ENCODE data around the gene PLEKHB1. TPM values are rescaled to one million over a fixed set of nuclear protein-coding genes. Genes with fewer than 3 reads are reported as not detected.

Gene PLEKHB1
- total RNA-seq, 1 experiment from 2014 or later: 22.9 TPM

GRCh38 chr11:73629907-73630306, 16.5 kb upstream of the PLEKHB1 start (continued):
- TF ChIP-seq CTCF (IDR thresholded peaks at IDR 0.05 in 2 of 3, conservative IDR thresholded peaks at IDR 0.05 in 1 of 3; ENCODE audit: borderline replicate concordance in 1 of 3, insufficient read depth in 1 of 3, low read depth in 2 of 3, low read length in 2 of 3): no peak
- TF ChIP-seq FOSL1 (IDR thresholded peaks at IDR 0.05; ENCODE audit: low read depth): no peak
- no peak for TF ChIP-seq SIN3A (IDR thresholded peaks at IDR 0.05; ENCODE audit: low read depth)
- no peak for TF ChIP-seq ELF1 (IDR thresholded peaks at IDR 0.05; ENCODE audit: borderline replicate concordance, low read depth)
- TF ChIP-seq CEBPB (IDR thresholded peaks at IDR 0.05; ENCODE audit: low read depth): no peak
- TF ChIP-seq ZBTB33 (IDR thresholded peaks at IDR 0.05; ENCODE audit: extremely low read depth, insufficient replicate concordance, low read length): no peak
- no peak for TF ChIP-seq MAX (IDR thresholded peaks at IDR 0.05)
- TF ChIP-seq EGR1 (IDR thresholded peaks at IDR 0.05; ENCODE audit: low read depth): no peak

- Histone ChIP-seq H4K20me1 (ENCODE audit: insufficient read depth) (no peaks in the 10 kb centered on the region), H3K4me2 (ENCODE audit: low read length) (no peak overlapping the region), H3K27me3 (ENCODE audit: insufficient read depth, low read length) (no peaks in the 10 kb centered on the region), H3K9me3 (ENCODE audit: control insufficient read depth in 1 of 2, insufficient read depth in 1 of 2, low read depth in 1 of 2, low read length in 2 of 2) (no peaks in the 10 kb centered on the region), H3K4me1 (ENCODE audit: control insufficient read depth in 1 of 2, insufficient read depth in 2 of 2, low read length in 2 of 2) (no peaks in the 10 kb centered on the region), H3K79me2 (ENCODE audit: insufficient read depth, low read length) (no peaks in the 10 kb centered on the region), H3K36me3 (ENCODE audit: control insufficient read depth in 1 of 2, insufficient read depth in 2 of 2, low read length in 2 of 2) (no peaks in the 10 kb centered on the region), H3K4me3 (replicated peaks in 1 of 2; ENCODE audit: low read depth in 1 of 2, low read length in 2 of 2) (no peak overlapping the region), H2AFZ (ENCODE audit: low read depth, low read length, poor library complexity, severe bottlenecking) (no peak overlapping the region), H3K27ac (ENCODE audit: low read depth, low read length) (no peak overlapping the region), H3K9me2 (ENCODE audit: insufficient read depth) (no peaks in the 10 kb centered on the region), H3K9ac (ENCODE audit: low read length) (no peak overlapping the region)
- TF ChIP-seq CBX3 (IDR thresholded peaks at IDR 0.05; ENCODE audit: low read depth) (no peak), RAD21 (IDR thresholded peaks at IDR 0.05; ENCODE audit: low read depth) (no peak), REST (IDR thresholded peaks at IDR 0.05; ENCODE audit: low read depth) (no peak)
- intact Hi-C loops (cut with micrococcal nuclease): no loop called here
- CTCF ChIA-PET: no interaction called here
- BruUV-seq (replicated peaks): no TSS peak
- POLR2A ChIA-PET: no interaction called here
- RAD21 ChIA-PET (ENCODE audit: low non-redundant PET in 1 of 2, low total read pairs in 2 of 2, uncharacterized antibody in 2 of 2, unreplicated experiment in 2 of 2): no interaction called here
- ATAC-seq: no peak
- DNase-seq (ENCODE audit: low read depth, low spot score): no peak
Observed at GRCh38 chr11:73632996-73633395, 13.4 kb upstream of the PLEKHB1 start.

Measured in HCT116 (cell line).